Effector memory CD8-positive, alpha-beta T cell (primary cell): ENCODE results near the gene DDX19B.
A peak's percentile ranks its signal among the peaks of the same experiment; 100 is the strongest.
"Not testable (repeated sequence)": the region's sequence is repeated elsewhere in the genome, so short reads cannot be mapped to it uniquely, and the experiment has no call there.

Experiments used
- ATAC-seq: fragments of 150-1000 bp; cut with Tn5 transposase; replicated peaks from 2 replicates; pipeline ENCODE4 v1.10.0; 2021; ENCODE audit warnings: mild to moderate bottlenecking, moderate library complexity
- DNase-seq, 3 experiments: peaks; one replicate each; pipeline ENCODE4 v3.0.0; 2021
- H3K27ac Mint-ChIP-seq, 2 donors: one replicate each; pipeline ENCODE4 v1.8.0; 2022; ENCODE audit warnings: mild to moderate bottlenecking in 2 of 2, mixed read lengths in 2 of 2, moderate library complexity in 2 of 2
- H3K27me3 Mint-ChIP-seq, 2 donors: one replicate each; pipeline ENCODE4 v1.8.0; 2022; ENCODE audit warnings: mixed read lengths in 2 of 2
- H3K36me3 Mint-ChIP-seq: one replicate; pipeline ENCODE4 v1.8.0; 2022; ENCODE audit warnings: mild to moderate bottlenecking, moderate library complexity, mixed read lengths; ENCODE audit not compliant: insufficient read depth
- H3K4me1 Mint-ChIP-seq, 2 donors: one replicate each; pipeline ENCODE4 v1.8.0; 2022; ENCODE audit warnings: low read depth in 2 of 2, mixed read lengths in 2 of 2
- H3K4me3 Mint-ChIP-seq, 2 donors: one replicate each; pipeline ENCODE4 v1.8.0; 2022; ENCODE audit warnings: mild to moderate bottlenecking in 2 of 2, mixed read lengths in 2 of 2, moderate library complexity in 2 of 2
- H3K9me3 Mint-ChIP-seq, 2 donors: one replicate each; pipeline ENCODE4 v1.8.0; 2022; ENCODE audit warnings: mixed read lengths in 2 of 2

DDX19B gene

GRCh38 chr16:70258946-70259345 lies 40.0 kb upstream of the DDX19B start:
- no peak overlapping the region for H3K27ac Mint-ChIP-seq
- DNase-seq: no peak
- H3K27me3 Mint-ChIP-seq: no peaks in the 10 kb centered on the region
- peaks cover 44% of the 10 kb centered on the region for H3K36me3 Mint-ChIP-seq
- H3K9me3 Mint-ChIP-seq: no peaks in the 10 kb centered on the region
- no peaks in the 10 kb centered on the region for H3K4me1 Mint-ChIP-seq
- ATAC-seq: no peak
- no peak overlapping the region for H3K4me3 Mint-ChIP-seq

DNA sequence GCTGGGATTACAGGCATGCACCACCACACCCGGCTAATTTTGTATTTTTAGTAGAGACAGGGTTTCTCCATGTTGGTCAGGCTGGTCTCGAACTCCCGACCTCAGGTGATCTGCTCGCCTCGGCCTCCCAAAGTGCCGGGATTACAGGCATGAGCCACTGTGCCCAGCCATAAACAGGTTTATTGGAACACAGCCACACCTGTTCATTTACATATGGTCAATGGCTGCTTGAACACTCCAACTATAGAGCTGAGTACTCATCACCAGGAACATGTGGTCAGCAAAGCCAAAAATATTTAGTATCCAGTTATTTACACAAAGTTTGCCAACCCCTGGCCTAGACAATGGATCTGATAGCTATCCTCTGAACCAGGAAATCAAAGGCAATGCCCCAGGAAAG lies 39.1 kb upstream of the DDX19B start:
- not testable (repeated sequence) for H3K4me1 Mint-ChIP-seq, ATAC-seq, H3K4me3 Mint-ChIP-seq, DNase-seq, H3K27ac Mint-ChIP-seq, H3K9me3 Mint-ChIP-seq, H3K27me3 Mint-ChIP-seq
- peaks cover 52% of the 10 kb centered on the region for H3K36me3 Mint-ChIP-seq

DNA sequence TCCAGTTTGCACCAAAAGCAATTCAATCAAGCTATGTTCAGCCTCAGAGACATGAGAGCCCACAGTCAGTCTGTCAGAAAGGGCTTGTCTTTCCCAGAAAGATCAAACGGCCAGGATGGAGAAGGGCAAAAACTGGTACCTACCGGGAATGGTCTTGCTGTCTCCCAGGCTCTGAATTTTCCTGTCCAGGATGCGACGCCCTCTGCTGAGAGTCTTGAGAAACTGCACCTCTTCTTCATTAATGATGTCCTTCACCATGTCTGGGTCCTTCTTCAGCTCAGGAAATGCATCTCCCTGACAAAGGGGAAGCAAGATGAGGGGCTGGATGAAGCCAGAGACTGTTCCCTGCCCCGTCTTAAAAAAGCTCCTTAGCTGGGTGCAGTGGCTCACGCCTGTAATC lies 31.5 kb upstream of the DDX19B start:
- H3K36me3 Mint-ChIP-seq: peaks cover 75% of the 10 kb centered on the region
- DNase-seq (peak in 2 of 3 experiments; percentile 9 to 16), ATAC-seq (no peak)
- no peaks in the 10 kb centered on the region for H3K9me3 Mint-ChIP-seq
- H3K27ac Mint-ChIP-seq: no peak overlapping the region
- no peak overlapping the region for H3K4me3 Mint-ChIP-seq
- H3K4me1 Mint-ChIP-seq: no peaks in the 10 kb centered on the region
- no peaks in the 10 kb centered on the region for H3K27me3 Mint-ChIP-seq

GRCh38 chr16:70267922-70268321 lies 31.1 kb upstream of the DDX19B start:
- ATAC-seq, DNase-seq, H3K27me3 Mint-ChIP-seq, H3K27ac Mint-ChIP-seq, H3K4me3 Mint-ChIP-seq, H3K4me1 Mint-ChIP-seq, H3K9me3 Mint-ChIP-seq: not testable (repeated sequence)
- H3K36me3 Mint-ChIP-seq: peaks cover 75% of the 10 kb centered on the region

DNA sequence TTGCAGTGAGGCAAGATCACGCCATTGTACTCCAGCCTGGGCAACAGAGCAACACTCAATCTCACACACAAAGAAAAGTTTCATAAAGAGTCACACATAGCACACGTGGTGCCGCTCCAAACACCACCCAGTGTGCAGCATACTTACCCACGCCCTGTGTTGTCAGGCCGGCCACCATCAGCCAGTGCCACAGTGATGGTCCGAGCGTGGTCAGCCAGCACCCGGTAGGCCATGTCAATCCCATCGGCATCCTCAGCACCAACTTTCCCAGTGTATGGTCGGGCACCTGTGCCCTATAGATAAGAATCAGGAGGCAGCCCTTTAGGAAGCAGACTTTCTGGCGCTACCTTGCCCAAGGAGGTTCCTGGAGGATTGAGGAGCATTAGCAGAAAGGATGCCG lies 29.5 kb upstream of the DDX19B start:
- no peak for DNase-seq
- no peaks in the 10 kb centered on the region for H3K9me3 Mint-ChIP-seq
- H3K27ac Mint-ChIP-seq: no peak overlapping the region
- ATAC-seq: no peak
- H3K36me3 Mint-ChIP-seq: peaks cover 82% of the 10 kb centered on the region
- no peaks in the 10 kb centered on the region for H3K27me3 Mint-ChIP-seq
- no peaks in the 10 kb centered on the region for H3K4me1 Mint-ChIP-seq
- no peak overlapping the region for H3K4me3 Mint-ChIP-seq

- no peak overlapping the region for H3K4me3 Mint-ChIP-seq
- peaks cover 79% of the 10 kb centered on the region for H3K36me3 Mint-ChIP-seq
- H3K27ac Mint-ChIP-seq: no peak overlapping the region
Measured at GRCh38 chr16:70270176-70270575, 28.8 kb upstream of the DDX19B start.

DNA sequence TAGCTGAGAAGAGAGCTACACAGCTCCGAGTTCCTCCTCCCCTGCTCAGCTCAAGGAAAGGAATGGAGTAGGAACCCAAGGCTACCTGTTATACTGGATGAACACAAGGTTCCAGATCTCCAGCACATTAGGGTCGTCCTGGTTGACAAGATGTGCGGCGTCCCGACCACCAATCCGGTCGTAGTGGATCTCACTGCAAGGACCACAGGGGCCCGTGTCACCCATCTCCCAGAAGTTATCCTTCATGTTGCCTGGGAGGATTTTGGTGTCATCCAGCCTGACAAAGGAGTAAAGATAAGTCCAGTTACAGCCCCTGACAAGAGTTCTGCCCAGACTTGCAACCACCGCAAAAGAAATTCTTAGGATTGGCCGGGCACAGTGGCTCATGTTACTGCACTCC lies 27.3 kb upstream of the DDX19B start:
- H3K9me3 Mint-ChIP-seq: no peaks in the 10 kb centered on the region
- no peak overlapping the region for H3K27ac Mint-ChIP-seq
- no peaks in the 10 kb centered on the region for H3K27me3 Mint-ChIP-seq
- H3K4me3 Mint-ChIP-seq: no peak overlapping the region
- ATAC-seq: no peak
- H3K36me3 Mint-ChIP-seq: peaks cover 83% of the 10 kb centered on the region
- H3K4me1 Mint-ChIP-seq: no peaks in the 10 kb centered on the region
- no peak for DNase-seq

More at GRCh38 chr16:70270176-70270575, 28.8 kb upstream of the DDX19B start:
- Mint-ChIP-seq H3K27me3 (no peaks in the 10 kb centered on the region), H3K9me3 (no peaks in the 10 kb centered on the region), H3K4me1 (no peaks in the 10 kb centered on the region)
- DNase-seq (no peak), ATAC-seq (no peak)

GRCh38 chr16:70276392-70276791 lies 22.6 kb upstream of the DDX19B start:
- Mint-ChIP-seq H3K4me1 (no peaks in the 10 kb centered on the region), H3K4me3 (no peak overlapping the region), H3K36me3 (peaks cover 88% of the 10 kb centered on the region), H3K27me3 (no peaks in the 10 kb centered on the region), H3K9me3 (no peaks in the 10 kb centered on the region), H3K27ac (no peak overlapping the region)
- ATAC-seq: no peak
- no peak for DNase-seq

GRCh38 chr16:70287304-70287971 lies 11.5 kb upstream of the DDX19B start:
- not testable (repeated sequence) for DNase-seq, H3K9me3 Mint-ChIP-seq, H3K27me3 Mint-ChIP-seq, ATAC-seq
- peaks cover 21% of the 10 kb centered on the region for H3K36me3 Mint-ChIP-seq
- peaks cover 16 to 35% of the 10 kb centered on the region in 2 donors for H3K4me1 Mint-ChIP-seq
- peak overlapping the region; percentile 94 to 97 for H3K4me3 Mint-ChIP-seq
- peak overlapping the region in 1 of 2 donors; percentile 97 for H3K27ac Mint-ChIP-seq

GRCh38 chr16:70289229-70290094 lies 9.5 kb upstream of the DDX19B start, which contains the start of gene AARS1:
TSS of gene AARS1 (minus strand) at chr16:70289506. CDS start at chr16:70282763, 6,743 bp downstream.
- ATAC-seq (peak; percentile 95), DNase-seq (peak; percentile 88 to 92 (median 92))
- Mint-ChIP-seq H3K4me1 (peaks cover 10 to 20% of the 10 kb centered on the region in 2 donors), H3K9me3 (no peaks in the 10 kb centered on the region), H3K4me3 (peak within 1 kb of the TSS; percentile 94 to 97), H3K27ac (peak within 1 kb of the TSS; percentile 97 to 98), H3K36me3 (peaks cover 19% of the 10 kb centered on the region), H3K27me3 (no peaks in the 10 kb centered on the region)

GRCh38 chr16:70290949-70291519 lies 8.0 kb upstream of the DDX19B start:
- Mint-ChIP-seq H3K27me3 (no peaks in the 10 kb centered on the region), H3K27ac (no peak overlapping the region), H3K4me3 (no peak overlapping the region), H3K36me3 (peaks cover 19% of the 10 kb centered on the region), H3K4me1 (peaks cover 10 to 16% of the 10 kb centered on the region in 2 donors), H3K9me3 (no peaks in the 10 kb centered on the region)
- ATAC-seq (no peak), DNase-seq (no peak)

DNA sequence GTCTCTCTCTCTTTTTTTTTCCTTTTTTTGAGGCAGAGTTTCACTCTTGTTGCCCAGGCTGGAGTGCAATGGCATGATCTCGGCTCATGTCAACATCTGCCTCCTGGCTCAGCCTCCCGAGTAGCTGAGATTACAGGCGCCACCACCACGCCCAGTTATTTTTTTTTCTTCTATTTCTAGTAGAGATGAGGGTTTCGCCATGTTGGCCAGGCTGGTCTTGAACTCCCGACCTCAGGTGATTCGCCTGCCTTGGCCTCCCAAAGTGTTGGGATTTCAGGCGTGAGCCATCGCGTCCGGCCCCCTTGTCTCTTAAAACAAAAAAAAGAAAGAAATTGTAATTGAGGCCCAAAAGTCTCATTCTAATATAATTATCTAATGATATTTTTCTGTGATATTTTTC lies 6.8 kb upstream of the DDX19B start:
- Mint-ChIP-seq H3K36me3 (peaks cover 19% of the 10 kb centered on the region), H3K4me1 (peaks cover 10 to 16% of the 10 kb centered on the region in 2 donors)
- ATAC-seq, H3K27ac Mint-ChIP-seq, H3K4me3 Mint-ChIP-seq, H3K9me3 Mint-ChIP-seq, DNase-seq, H3K27me3 Mint-ChIP-seq: not testable (repeated sequence)

- ATAC-seq: no peak
- Mint-ChIP-seq H3K27ac (no peak overlapping the region), H3K9me3 (no peaks in the 10 kb centered on the region), H3K36me3 (peaks cover 14% of the 10 kb centered on the region), H3K4me1 (peaks cover 8 to 12% of the 10 kb centered on the region in 2 donors), H3K27me3 (no peaks in the 10 kb centered on the region), H3K4me3 (no peak overlapping the region)
- DNase-seq: no peak
Measured at GRCh38 chr16:70294385-70295025, 4.5 kb upstream of the DDX19B start.
